CD4-positive, alpha-beta T cell (primary cell): ENCODE data around the gene MYDGF. TPM values are rescaled to one million over a fixed set of nuclear protein-coding genes. Genes with fewer than 3 reads are reported as not detected.

Experiments used
- ATAC-seq: fragments of 200-7000 bp; cut with Tn5 transposase; one replicate; pipeline ENCODE4 v1.10.0; 2022; ENCODE audit warnings: mild to moderate bottlenecking; ENCODE audit not compliant: poor library complexity
- CTCF ChIA-PET: fragments of 350-600 bp; sonication (Branson Sonifier 250); formaldehyde crosslinking; loops from one replicate; lab custom pipeline; 2021; ENCODE audit warnings: antibody characterized with exemption, inconsistent platforms; lab: Charles Lee
- POLR2A ChIA-PET: fragments of 350-600 bp; sonication (Branson Sonifier 250); formaldehyde crosslinking; loops from one replicate; lab custom pipeline; 2021; ENCODE audit warnings: antibody characterized with exemption, inconsistent platforms; lab: Charles Lee
- DNase-seq, 14 experiments: peaks; one replicate each; pipeline ENCODE4 v3.0.0-alpha.2; 2013 to 2020; ENCODE audit warnings: mixed read lengths in 2 of 14
- H3K27ac ChIP-seq, 2 donors: one replicate each; pipeline versions ENCODE4 v1.5.1 to v1.7.0; 2013; ENCODE audit warnings: low read length in 2 of 2, low read depth in 1 of 2, mild to moderate bottlenecking in 1 of 2
- H3K27me3 ChIP-seq, 2 experiments: 1 replicate in 1 of 2; 2 replicates in 1 of 2; pipeline versions ENCODE4 v1.6.1 to v1.7.0; 2013; ENCODE audit warnings: low read length in 2 of 2, control low read depth in 1 of 2, mild to moderate bottlenecking in 1 of 2, moderate library complexity in 1 of 2; ENCODE audit not compliant: insufficient read depth in 2 of 2, control insufficient read depth in 1 of 2
- H3K36me3 ChIP-seq: one replicate; pipeline ENCODE4 v1.6.1; 2013; ENCODE audit warnings: low read length, control low read depth; ENCODE audit not compliant: insufficient read depth
- H3K4me1 ChIP-seq: one replicate; pipeline ENCODE4 v1.6.1; 2013; ENCODE audit warnings: low read length, control low read depth; ENCODE audit not compliant: insufficient read depth
- H3K4me3 ChIP-seq: one replicate; pipeline ENCODE4 v1.5.1; 2013; ENCODE audit warnings: mild to moderate bottlenecking, low read length, moderate library complexity
- H3K9me3 ChIP-seq, 2 experiments: 1 replicate in 1 of 2; 2 replicates in 1 of 2; pipeline versions ENCODE4 v1.6.1 to v1.7.0; 2013; ENCODE audit warnings: low read length in 2 of 2, mild to moderate bottlenecking in 2 of 2, control low read depth in 1 of 2, moderate library complexity in 1 of 2; ENCODE audit not compliant: control insufficient read depth in 1 of 2, insufficient read depth in 1 of 2
- H3K27ac Mint-ChIP-seq: one replicate; pipeline ENCODE4 v1.8.0; 2020; ENCODE audit warnings: mixed read lengths
- H3K27me3 Mint-ChIP-seq: one replicate; pipeline ENCODE4 v1.8.0; 2021; ENCODE audit warnings: mixed read lengths
- H3K36me3 Mint-ChIP-seq: one replicate; pipeline ENCODE4 v1.8.0; 2021; ENCODE audit warnings: low read depth, mixed read lengths
- H3K4me1 Mint-ChIP-seq: one replicate; pipeline ENCODE4 v1.8.0; 2021; ENCODE audit warnings: low read depth, mixed read lengths
- H3K4me3 Mint-ChIP-seq: one replicate; pipeline ENCODE4 v1.8.0; 2020; ENCODE audit warnings: mild to moderate bottlenecking, mixed read lengths
- H3K9me3 Mint-ChIP-seq: one replicate; pipeline ENCODE4 v1.8.0; 2020; ENCODE audit warnings: mixed read lengths
- CTCF ChIP-seq: fragments of 200-600 bp; IDR thresholded peaks from one replicate; pipeline ENCODE4 v1.8.0; 2022; ENCODE audit warnings: antibody characterized with exemption, mild to moderate bottlenecking
- intact Hi-C, 2 experiments: fragments of 100-400 bp; cut with DNase I in 1 of 2; cut with micrococcal nuclease in 1 of 2; formaldehyde crosslinking; loops; one replicate each; pipeline versions ENCODE4 v1.15.1 to v1.9.0; 2023 to 2025; cut with DNase I, micrococcal nuclease
- total RNA-seq, 174 experiments: library from RNA in 2 of 174; stranded (reverse) in 2 of 174; gene quantifications; one replicate each; pipeline ENCODE4 v1.2.3 and lab custom pipeline; 2021 to 2026

Gene MYDGF
- total RNA-seq, 2 experiments from 2014 or later = 22.0 to 23.0 TPM

GRCh38 chr19:4673726-4674125 lies 3.6 kb upstream of the MYDGF start:
- intact Hi-C loops = no loop called here
- ChIA-PET POLR2A (interaction anchor here (0.6 kb wide), 1 partner anchor 24 kb away, joined by 4 read pairs; no protein-coding TSS in a partner anchor), CTCF (no interaction called here)
- no peaks in the 10 kb centered on the region for H3K9me3 Mint-ChIP-seq
- no peak overlapping the region for H3K4me3 ChIP-seq
- ATAC-seq (no peak), DNase-seq (no peak)
- peaks cover 7% of the 10 kb centered on the region for H3K4me1 Mint-ChIP-seq
- peaks cover 22% of the 10 kb centered on the region for H3K36me3 ChIP-seq
- H3K27me3 Mint-ChIP-seq = no peaks in the 10 kb centered on the region
- no peak overlapping the region for H3K4me3 Mint-ChIP-seq
- TF ChIP-seq CTCF = no peak
- no peaks in the 10 kb centered on the region for H3K27me3 ChIP-seq
- no peaks in the 10 kb centered on the region for H3K9me3 ChIP-seq
- H3K27ac Mint-ChIP-seq = no peak overlapping the region
- H3K27ac ChIP-seq = no peak overlapping the region
- H3K36me3 Mint-ChIP-seq = peaks cover 18% of the 10 kb centered on the region
- peaks cover 15% of the 10 kb centered on the region for H3K4me1 ChIP-seq

- CTCF ChIA-PET = no interaction called here
- H3K27ac ChIP-seq = no peak overlapping the region
- ATAC-seq (no peak), DNase-seq (no peak)
- Mint-ChIP-seq H3K27ac (no peak overlapping the region), H3K4me1 (peaks cover 11% of the 10 kb centered on the region), H3K36me3 (peaks cover 22% of the 10 kb centered on the region), H3K27me3 (no peaks in the 10 kb centered on the region), H3K9me3 (no peaks in the 10 kb centered on the region), H3K4me3 (no peak overlapping the region)
- H3K4me3 ChIP-seq = no peak overlapping the region
- peaks cover 18% of the 10 kb centered on the region for H3K4me1 ChIP-seq
- POLR2A ChIA-PET = interaction anchor here (0.6 kb wide), 1 partner anchor 25 kb away, joined by 4 read pairs; no protein-coding TSS in a partner anchor
- intact Hi-C loops = no loop called here
- H3K36me3 ChIP-seq = peaks cover 22% of the 10 kb centered on the region
- no peaks in the 10 kb centered on the region for H3K27me3 ChIP-seq
- H3K9me3 ChIP-seq = no peaks in the 10 kb centered on the region
- TF ChIP-seq CTCF = no peak
Measured at GRCh38 chr19:4673216-4673615, 3.1 kb upstream of the MYDGF start.

- POLR2A ChIA-PET = interaction anchor here (0.6 kb wide), 1 partner anchor 1719 kb away, joined by 3 read pairs; no protein-coding TSS in a partner anchor
- no peak for ATAC-seq
- Histone ChIP-seq H3K9me3 (no peaks in the 10 kb centered on the region), H3K4me3 (no peak overlapping the region), H3K27me3 (no peaks in the 10 kb centered on the region), H3K36me3 (peaks cover 25% of the 10 kb centered on the region), H3K27ac (no peak overlapping the region), H3K4me1 (peaks cover 18% of the 10 kb centered on the region)
- H3K27ac Mint-ChIP-seq = peak overlapping the region; percentile 25
- DNase-seq = no peak
- H3K9me3 Mint-ChIP-seq = no peaks in the 10 kb centered on the region
- intact Hi-C loops = loop anchor here in 1 of 2 experiments (2.0 kb wide), 1 partner anchor 51 kb away; the partner anchor contains the start of gene DPP9
- TF ChIP-seq CTCF = no peak
- CTCF ChIA-PET = no interaction called here
- peak overlapping the region; percentile 82 for H3K4me3 Mint-ChIP-seq
- peaks cover 12% of the 10 kb centered on the region for H3K4me1 Mint-ChIP-seq
- no peaks in the 10 kb centered on the region for H3K27me3 Mint-ChIP-seq
- H3K36me3 Mint-ChIP-seq = peaks cover 20% of the 10 kb centered on the region
Measured at GRCh38 chr19:4671185-4671851, 1.2 kb upstream of the MYDGF start.
